Stomach (tissue), 9 donors: Measurements from ENCODE around the gene HTR7. TPM values are rescaled to one million over a fixed set of nuclear protein-coding genes. Genes with fewer than 3 reads are reported as not detected.
A peak's percentile ranks its signal among the peaks of the same experiment; 100 is the strongest.

Source experiments
- DNase-seq, 2 donors: peaks; one replicate each; pipeline versions ENCODE4 v3.0.0 to v3.0.0-alpha.2; 2013 to 2019
- H3K27ac ChIP-seq, 5 donors: fragments of 200-600 bp in 4 of 5; sonication (generic) in 4 of 5; one replicate each; pipeline ENCODE4 v1.5.1; 2013 to 2019; ENCODE audit warnings: mild to moderate bottlenecking in 1 of 5, moderate library complexity in 1 of 5
- H3K27me3 ChIP-seq, 3 donors: fragments of 200-600 bp; sonication (generic); one replicate each; pipeline ENCODE4 v1.5.1; 2017 to 2019; ENCODE audit warnings: mixed run types in 1 of 3
- H3K36me3 ChIP-seq, 4 donors: fragments of 200-600 bp; sonication (generic); 1 replicate in 3 of 4; 2 replicates in 1 of 4; pipeline ENCODE4 v1.5.1; 2016 to 2019
- H3K4me1 ChIP-seq, 4 donors: fragments of 200-600 bp; sonication (generic); one replicate each; pipeline ENCODE4 v1.5.1; 2016 to 2019
- H3K4me3 ChIP-seq, 4 donors: fragments of 200-600 bp; sonication (generic) in 3 of 4; one replicate each; pipeline ENCODE4 v1.5.1; 2016 to 2019; ENCODE audit warnings: mild to moderate bottlenecking in 1 of 4
- H3K9me3 ChIP-seq, 4 donors: fragments of 200-600 bp; sonication (generic); one replicate each; pipeline ENCODE4 v1.5.1; 2016 to 2019
- EP300 ChIP-seq: sonication (generic); formaldehyde crosslinking; IDR thresholded peaks from one replicate; pipeline ENCODE4 v1.6.1; 2017; ENCODE audit warnings: antibody characterized with exemption
- POLR2A ChIP-seq, 4 donors: fragments of 450-650 bp; IDR thresholded peaks; one replicate each; pipeline ENCODE4 v1.6.1; 2016; ENCODE audit warnings: antibody characterized with exemption in 4 of 4, control low read depth in 2 of 4, mild to moderate bottlenecking in 1 of 4, moderate library complexity in 1 of 4
- POLR2AphosphoS5 ChIP-seq, 3 donors: sonication (generic); formaldehyde crosslinking; IDR thresholded peaks; one replicate each; pipeline ENCODE4 v1.6.1; 2016; ENCODE audit warnings: antibody characterized with exemption in 3 of 3
- WGBS, 5 donors: extraction: QIAGEN DNeasy Blood & Tissue Kit in 3 of 5; methylation state at CpG; one replicate each; pipeline versions ENCODE4 v1.1.5 to v1.1.7; 2013 to 2018; 5-methylcytosine and 5-hydroxymethylcytosine counted together
- intact Hi-C: fragments of 100-400 bp; cut with DNase I; formaldehyde crosslinking; loops from one replicate; pipeline ENCODE4 v1.15.1; 2023; ENCODE audit warnings: low total_unique reads
- polyA plus RNA-seq, 3 donors: library from polyadenylated mRNA; stranded (reverse); fragments of 200-250 nt; gene quantifications; one replicate each; pipeline ENCODE4 v1.2.3, GENCODE V29; 2013
- total RNA-seq, 5 donors: library from RNA; depleted of rRNA; stranded (reverse); fragments of >200 nt; gene quantifications; one replicate each; pipeline versions ENCODE4 v1.1.0 to v1.2.3, GENCODE V29; 2014 to 2016
- TF ChIP-seq, protein P1 (sequence below), 7 experiments: fragments of 450-650 bp in 4 of 7; fragments of 200-600 bp in 3 of 7; sonication (generic) in 3 of 7; IDR thresholded peaks; one replicate each; pipeline ENCODE4 v1.5.1; 2016 to 2019; ENCODE audit warnings: antibody characterized with exemption in 7 of 7, control low read depth in 2 of 7, mild to moderate bottlenecking in 1 of 7
- donor health status: healthy with polysubstance abuse.
- donor health status: Bipolar disorder and iron deficiency.
- donor health status: healthy.

The HTR7 gene
- total and polyA plus RNA-seq, 8 donors: 0.28 to 7.1 (median 1.8) TPM; not detected in 2

DNA sequence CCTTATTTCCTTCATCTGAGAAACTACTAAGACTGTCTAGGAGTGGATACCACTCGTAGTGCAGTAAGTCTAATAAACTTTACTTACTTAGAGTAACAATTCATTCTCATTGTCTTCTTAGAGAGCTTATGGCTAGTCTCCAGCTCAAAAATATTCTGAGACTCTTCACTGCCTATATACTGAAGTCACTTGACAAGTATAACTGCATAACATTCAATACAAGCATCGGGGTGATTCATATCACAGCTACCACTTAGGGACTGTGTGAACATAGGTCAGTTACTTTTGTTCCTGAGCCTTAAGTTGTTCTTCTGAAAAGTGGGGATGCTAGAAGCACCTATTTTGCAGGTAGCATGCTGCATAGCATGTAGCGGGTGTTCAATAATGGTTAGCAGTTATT lies 111.0 kb downstream of the HTR7 start:
- WGBS, 5 donors: 83 to 92% (median 85%) methylated on average over 3 of the region's 3 CpGs
- H3K9me3 ChIP-seq: no peaks in the 10 kb centered on the region
- no peaks in the 10 kb centered on the region for H3K4me1 ChIP-seq
- DNase-seq: no peak
- no peaks in the 10 kb centered on the region for H3K36me3 ChIP-seq
- TF ChIP-seq POLR2AphosphoS5 (IDR thresholded peaks at IDR 0.05) (no peak), EP300 (no peak), POLR2A (IDR thresholded peaks at IDR 0.05) (no peak)
- TF ChIP-seq, protein P1, sequence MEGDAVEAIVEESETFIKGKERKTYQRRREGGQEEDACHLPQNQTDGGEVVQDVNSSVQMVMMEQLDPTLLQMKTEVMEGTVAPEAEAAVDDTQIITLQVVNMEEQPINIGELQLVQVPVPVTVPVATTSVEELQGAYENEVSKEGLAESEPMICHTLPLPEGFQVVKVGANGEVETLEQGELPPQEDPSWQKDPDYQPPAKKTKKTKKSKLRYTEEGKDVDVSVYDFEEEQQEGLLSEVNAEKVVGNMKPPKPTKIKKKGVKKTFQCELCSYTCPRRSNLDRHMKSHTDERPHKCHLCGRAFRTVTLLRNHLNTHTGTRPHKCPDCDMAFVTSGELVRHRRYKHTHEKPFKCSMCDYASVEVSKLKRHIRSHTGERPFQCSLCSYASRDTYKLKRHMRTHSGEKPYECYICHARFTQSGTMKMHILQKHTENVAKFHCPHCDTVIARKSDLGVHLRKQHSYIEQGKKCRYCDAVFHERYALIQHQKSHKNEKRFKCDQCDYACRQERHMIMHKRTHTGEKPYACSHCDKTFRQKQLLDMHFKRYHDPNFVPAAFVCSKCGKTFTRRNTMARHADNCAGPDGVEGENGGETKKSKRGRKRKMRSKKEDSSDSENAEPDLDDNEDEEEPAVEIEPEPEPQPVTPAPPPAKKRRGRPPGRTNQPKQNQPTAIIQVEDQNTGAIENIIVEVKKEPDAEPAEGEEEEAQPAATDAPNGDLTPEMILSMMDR (IDR thresholded peaks at IDR 0.05): no peak
- intact Hi-C loops: no loop called here
- H3K27me3 ChIP-seq: no peaks in the 10 kb centered on the region
- no peak overlapping the region for H3K27ac ChIP-seq
- no peak overlapping the region for H3K4me3 ChIP-seq

DNA sequence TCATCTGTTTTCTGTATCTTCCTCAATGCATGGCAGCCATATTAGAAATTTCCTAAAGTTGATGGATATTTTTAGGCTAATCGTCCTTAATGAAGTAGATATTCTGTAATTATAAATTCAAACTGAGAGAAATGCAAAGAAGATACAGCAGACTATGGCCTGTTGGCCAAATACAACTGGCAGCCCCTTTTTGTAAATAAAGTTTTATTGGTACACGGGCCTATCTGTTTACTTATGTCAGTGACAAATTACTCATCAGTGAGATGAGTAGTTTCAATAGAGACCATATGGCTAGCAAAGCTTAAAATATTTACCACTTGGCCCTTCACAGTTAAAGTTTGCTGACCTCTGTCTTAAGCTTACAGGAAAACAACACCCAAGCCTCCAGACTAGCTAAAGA lies 112.3 kb downstream of the HTR7 start:
- H3K27me3 ChIP-seq: no peaks in the 10 kb centered on the region
- WGBS, 5 donors: 10 to 43% (median 15%) methylated on average over 2 of the region's 2 CpGs
- no peak for DNase-seq
- H3K9me3 ChIP-seq: no peaks in the 10 kb centered on the region
- no peak overlapping the region for H3K4me3 ChIP-seq
- H3K27ac ChIP-seq: no peak overlapping the region
- intact Hi-C loops: no loop called here
- H3K36me3 ChIP-seq: no peaks in the 10 kb centered on the region
- TF ChIP-seq EP300: no peak
- TF ChIP-seq, protein P1 (IDR thresholded peaks at IDR 0.05): no peak
- TF ChIP-seq POLR2AphosphoS5 (IDR thresholded peaks at IDR 0.05): no peak
- TF ChIP-seq POLR2A (IDR thresholded peaks at IDR 0.05): no peak
- H3K4me1 ChIP-seq: no peaks in the 10 kb centered on the region

DNA sequence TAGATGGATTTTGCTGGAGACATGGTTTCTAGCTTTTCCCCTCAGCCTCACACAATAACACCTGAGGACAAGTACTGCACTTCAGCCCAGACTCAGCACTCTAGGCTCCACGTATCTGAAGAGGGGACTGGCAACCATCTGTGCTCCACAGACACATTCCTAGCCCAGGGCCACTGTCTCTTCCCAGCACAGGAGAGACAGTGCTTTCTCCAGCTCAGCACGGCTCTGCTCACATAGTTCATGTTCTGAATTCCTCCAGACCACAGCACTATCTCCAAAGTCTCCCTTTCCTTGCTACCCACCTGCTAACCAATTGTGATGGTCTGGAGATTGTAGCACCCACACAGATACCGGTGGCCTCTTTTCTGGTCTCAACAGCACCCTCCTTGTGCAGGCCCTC lies 114.5 kb downstream of the HTR7 start:
- no peaks in the 10 kb centered on the region for H3K27me3 ChIP-seq
- TF ChIP-seq POLR2A (IDR thresholded peaks at IDR 0.05) (no peak), EP300 (no peak), POLR2AphosphoS5 (IDR thresholded peaks at IDR 0.05) (no peak)
- TF ChIP-seq, protein P1 (IDR thresholded peaks at IDR 0.05): no peak
- DNase-seq: no peak
- intact Hi-C loops: no loop called here
- no peaks in the 10 kb centered on the region for H3K36me3 ChIP-seq
- no peak overlapping the region for H3K4me3 ChIP-seq
- H3K9me3 ChIP-seq: no peaks in the 10 kb centered on the region
- 60 to 75% (median 69%) methylated on average over 3 of the region's 3 CpGs for WGBS, 5 donors
- H3K4me1 ChIP-seq: no peaks in the 10 kb centered on the region
- no peak overlapping the region for H3K27ac ChIP-seq

DNA sequence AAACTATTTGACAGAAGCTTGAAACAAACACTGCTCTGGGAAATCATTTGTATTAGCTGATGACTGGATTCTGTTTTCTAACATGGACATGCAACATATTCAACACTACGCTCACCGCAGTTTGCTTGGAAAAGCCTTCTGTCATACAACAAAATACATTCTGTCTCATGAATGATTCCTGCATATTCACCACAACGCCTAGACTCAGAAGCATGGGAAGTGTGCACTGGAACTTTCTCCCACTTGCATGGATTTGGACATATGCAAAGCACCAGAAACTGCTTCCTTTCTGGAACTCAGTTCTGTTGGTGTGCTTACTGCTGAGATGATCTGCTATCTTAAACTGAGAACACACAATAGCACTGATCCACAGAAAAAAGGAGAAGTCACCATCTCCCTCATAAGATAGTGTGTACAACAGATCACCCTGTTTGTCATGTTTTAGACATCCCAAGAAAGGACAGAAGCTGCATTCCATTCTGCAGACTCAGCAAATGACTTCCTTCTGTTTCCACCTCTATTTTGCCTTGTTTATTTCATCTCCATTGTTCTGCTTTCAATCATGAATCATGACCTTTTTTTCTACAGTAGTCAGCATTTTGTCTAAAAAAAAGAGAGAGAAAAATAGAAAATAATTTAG lies 115.8 kb downstream of the HTR7 start:
- Histone ChIP-seq H3K27me3 (no peaks in the 10 kb centered on the region), H3K36me3 (no peaks in the 10 kb centered on the region), H3K4me1 (no peaks in the 10 kb centered on the region), H3K4me3 (no peak overlapping the region), H3K9me3 (no peaks in the 10 kb centered on the region), H3K27ac (no peak overlapping the region)
- intact Hi-C loops: no loop called here
- WGBS, 5 donors: 75 to 85% (median 83%) methylated on average over 3 of the region's 3 CpGs
- DNase-seq: peak in 1 of 2 donors; percentile 20
- TF ChIP-seq, protein P1 (IDR thresholded peaks at IDR 0.05): no peak
- peak in 1 of 3 donors; percentile 8 for TF ChIP-seq POLR2AphosphoS5 (IDR thresholded peaks at IDR 0.05)
